ENCODE data around the gene GALNT8.

DNA sequence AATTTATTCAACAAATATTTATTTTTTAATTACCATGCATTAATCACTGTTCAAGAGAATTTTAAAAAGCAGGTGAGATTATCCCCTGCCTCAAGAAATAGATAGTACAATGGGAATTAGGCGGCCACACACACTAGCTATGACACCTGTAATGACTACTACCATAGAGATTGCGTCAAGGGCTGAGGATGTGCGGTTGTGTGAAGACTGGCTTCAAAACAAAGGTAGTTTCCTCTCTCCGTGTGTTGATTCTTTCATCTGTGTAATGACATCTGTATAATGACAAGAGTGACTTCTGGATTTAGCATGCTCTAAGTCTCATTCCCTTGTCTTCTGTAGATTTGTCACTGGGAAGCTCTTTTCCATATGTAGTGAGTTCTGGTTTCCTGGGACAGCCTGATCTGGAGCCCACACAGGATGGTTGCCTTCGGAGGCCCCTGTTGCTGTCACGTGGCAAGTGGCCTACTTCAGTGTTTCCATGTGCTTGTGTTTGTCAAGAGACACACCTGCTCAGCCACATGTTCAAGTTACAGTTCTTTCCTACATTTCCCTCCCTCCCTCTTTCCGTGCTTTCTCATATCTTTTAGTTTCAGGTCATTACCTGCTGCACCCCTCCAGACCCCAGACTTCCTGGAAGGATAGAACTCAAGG, 64.3 kb downstream of the GALNT8 start:
- TF ChIP-seq EZH2phosphoT487 (IDR thresholded peaks at IDR 0.05; ENCODE audit: unreplicated experiment) (no peak), POLR2AphosphoS5 (IDR thresholded peaks at IDR 0.05; ENCODE audit: low read depth) (no peak), STAT1 (IDR thresholded peaks at IDR 0.05; ENCODE audit: unreplicated experiment) (no peak), EZH2 (IDR thresholded peaks at IDR 0.05; ENCODE audit: low read depth, unreplicated experiment) (no peak), ZNF114 (CRISPR knock-in tag; IDR thresholded peaks at IDR 0.05) (no peak), JUNB (IDR thresholded peaks at IDR 0.05; ENCODE audit: unreplicated experiment) (no peak), CREB1 (CRISPR knock-in tag; IDR thresholded peaks at IDR 0.05; ENCODE audit: low read depth) (no peak)
- TF ChIP-seq, protein P1, sequence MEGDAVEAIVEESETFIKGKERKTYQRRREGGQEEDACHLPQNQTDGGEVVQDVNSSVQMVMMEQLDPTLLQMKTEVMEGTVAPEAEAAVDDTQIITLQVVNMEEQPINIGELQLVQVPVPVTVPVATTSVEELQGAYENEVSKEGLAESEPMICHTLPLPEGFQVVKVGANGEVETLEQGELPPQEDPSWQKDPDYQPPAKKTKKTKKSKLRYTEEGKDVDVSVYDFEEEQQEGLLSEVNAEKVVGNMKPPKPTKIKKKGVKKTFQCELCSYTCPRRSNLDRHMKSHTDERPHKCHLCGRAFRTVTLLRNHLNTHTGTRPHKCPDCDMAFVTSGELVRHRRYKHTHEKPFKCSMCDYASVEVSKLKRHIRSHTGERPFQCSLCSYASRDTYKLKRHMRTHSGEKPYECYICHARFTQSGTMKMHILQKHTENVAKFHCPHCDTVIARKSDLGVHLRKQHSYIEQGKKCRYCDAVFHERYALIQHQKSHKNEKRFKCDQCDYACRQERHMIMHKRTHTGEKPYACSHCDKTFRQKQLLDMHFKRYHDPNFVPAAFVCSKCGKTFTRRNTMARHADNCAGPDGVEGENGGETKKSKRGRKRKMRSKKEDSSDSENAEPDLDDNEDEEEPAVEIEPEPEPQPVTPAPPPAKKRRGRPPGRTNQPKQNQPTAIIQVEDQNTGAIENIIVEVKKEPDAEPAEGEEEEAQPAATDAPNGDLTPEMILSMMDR (conservative IDR thresholded peaks at IDR 0.05; ENCODE audit: low read depth in 2 of 2) = no peak
- TF ChIP-seq, protein P2, sequence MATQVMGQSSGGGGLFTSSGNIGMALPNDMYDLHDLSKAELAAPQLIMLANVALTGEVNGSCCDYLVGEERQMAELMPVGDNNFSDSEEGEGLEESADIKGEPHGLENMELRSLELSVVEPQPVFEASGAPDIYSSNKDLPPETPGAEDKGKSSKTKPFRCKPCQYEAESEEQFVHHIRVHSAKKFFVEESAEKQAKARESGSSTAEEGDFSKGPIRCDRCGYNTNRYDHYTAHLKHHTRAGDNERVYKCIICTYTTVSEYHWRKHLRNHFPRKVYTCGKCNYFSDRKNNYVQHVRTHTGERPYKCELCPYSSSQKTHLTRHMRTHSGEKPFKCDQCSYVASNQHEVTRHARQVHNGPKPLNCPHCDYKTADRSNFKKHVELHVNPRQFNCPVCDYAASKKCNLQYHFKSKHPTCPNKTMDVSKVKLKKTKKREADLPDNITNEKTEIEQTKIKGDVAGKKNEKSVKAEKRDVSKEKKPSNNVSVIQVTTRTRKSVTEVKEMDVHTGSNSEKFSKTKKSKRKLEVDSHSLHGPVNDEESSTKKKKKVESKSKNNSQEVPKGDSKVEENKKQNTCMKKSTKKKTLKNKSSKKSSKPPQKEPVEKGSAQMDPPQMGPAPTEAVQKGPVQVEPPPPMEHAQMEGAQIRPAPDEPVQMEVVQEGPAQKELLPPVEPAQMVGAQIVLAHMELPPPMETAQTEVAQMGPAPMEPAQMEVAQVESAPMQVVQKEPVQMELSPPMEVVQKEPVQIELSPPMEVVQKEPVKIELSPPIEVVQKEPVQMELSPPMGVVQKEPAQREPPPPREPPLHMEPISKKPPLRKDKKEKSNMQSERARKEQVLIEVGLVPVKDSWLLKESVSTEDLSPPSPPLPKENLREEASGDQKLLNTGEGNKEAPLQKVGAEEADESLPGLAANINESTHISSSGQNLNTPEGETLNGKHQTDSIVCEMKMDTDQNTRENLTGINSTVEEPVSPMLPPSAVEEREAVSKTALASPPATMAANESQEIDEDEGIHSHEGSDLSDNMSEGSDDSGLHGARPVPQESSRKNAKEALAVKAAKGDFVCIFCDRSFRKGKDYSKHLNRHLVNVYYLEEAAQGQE (IDR thresholded peaks at IDR 0.05; ENCODE audit: unreplicated experiment) = no peak
- TF ChIP-seq, protein P3, sequence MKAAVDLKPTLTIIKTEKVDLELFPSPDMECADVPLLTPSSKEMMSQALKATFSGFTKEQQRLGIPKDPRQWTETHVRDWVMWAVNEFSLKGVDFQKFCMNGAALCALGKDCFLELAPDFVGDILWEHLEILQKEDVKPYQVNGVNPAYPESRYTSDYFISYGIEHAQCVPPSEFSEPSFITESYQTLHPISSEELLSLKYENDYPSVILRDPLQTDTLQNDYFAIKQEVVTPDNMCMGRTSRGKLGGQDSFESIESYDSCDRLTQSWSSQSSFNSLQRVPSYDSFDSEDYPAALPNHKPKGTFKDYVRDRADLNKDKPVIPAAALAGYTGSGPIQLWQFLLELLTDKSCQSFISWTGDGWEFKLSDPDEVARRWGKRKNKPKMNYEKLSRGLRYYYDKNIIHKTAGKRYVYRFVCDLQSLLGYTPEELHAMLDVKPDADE (IDR thresholded peaks at IDR 0.05) = no peak
